GM03348 (cell line): ENCODE data around the gene HOXA2.

ENCODE experiments used
- DNase-seq: peaks from one replicate; pipeline ENCODE4 v3.0.0; 2012; ENCODE audit warnings: low spot score

The HOXA2 gene

DNA sequence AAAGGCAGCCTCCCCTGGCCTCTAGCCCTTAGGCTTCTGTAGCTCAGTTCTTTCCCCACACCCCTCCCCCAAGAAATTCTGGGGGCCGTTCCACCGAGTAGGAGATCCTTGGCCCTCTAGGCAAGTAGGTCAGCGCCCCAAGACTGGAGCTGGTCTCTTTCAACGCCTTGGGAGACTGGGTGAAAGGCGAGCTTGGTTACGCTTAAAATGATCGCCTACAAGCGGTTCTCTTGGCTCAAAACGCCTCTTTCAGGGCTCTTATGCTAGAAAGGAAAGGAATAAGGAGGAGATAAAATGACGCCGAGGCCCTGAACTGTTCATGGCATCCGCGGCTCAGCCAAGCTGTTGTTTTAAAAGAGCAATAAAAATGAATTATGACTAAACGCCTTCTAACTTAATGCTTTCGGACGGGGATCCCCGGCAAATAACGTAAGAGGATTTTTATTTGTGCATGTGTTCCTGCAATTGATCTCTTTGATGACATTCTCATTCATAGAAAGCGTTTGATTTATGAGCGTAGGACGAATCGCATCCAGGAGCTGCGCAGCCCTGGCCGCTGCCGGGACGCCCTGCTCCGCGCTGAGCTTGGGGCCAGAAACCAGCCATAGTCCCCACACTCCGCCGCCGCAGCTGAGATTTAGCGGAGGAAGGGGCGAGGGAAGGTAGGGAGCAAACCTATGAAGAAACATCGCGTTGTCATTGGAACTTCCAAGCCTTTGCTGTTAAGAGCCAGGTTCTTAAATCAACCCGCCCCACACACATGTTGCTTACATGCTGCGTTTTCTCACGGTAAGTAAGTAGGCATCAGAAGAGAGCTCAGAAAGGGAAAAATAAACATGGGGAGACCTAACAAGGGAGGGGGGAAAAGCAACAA, 3.7 kb downstream of the HOXA2 start:
- peak; percentile 61 for DNase-seq

DNA sequence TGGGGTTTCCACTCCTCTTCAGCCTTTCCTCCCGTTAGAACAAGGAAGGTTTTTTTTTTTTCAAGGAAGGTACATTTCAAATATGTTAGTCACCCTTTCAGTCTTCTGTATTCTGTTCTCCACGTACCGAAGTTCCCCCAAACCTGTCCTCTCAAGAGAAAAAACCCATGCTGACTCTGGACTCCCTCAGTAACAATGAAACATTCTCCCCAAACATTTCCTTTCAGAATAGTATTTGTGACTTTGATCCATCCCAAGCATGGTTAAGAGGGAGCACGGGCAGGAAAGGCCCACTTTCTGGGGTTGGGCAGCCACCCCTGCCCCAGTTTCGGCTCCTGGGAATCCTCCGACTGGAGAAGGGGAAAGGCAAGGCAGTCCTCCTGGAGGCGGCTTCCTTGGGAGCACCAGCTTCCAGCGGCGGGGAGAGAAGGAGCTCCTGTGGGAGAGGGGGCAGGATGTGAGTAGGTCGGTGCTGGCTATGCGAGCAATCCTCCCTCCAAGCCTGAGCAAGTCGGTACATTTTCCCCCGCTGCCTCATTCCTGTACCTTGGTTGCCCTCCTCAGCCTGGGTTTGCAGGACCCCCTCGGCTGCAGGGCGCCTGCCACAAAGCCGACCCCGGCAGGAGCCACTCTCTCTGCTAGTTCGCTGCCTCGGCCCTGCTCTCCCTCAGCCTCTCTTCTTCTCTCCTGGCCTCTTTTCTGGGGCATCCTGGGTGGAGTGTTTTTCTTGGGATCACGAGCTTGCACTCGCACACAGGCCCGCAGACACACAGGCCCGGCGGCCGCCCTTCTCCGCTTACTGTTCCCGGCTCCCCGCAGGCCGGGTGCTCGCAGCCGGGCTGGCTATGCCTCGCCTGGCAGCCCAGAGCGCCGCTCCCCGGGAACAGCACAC, 4.6 kb downstream of the HOXA2 start:
- peak; percentile 77 for DNase-seq

DNA sequence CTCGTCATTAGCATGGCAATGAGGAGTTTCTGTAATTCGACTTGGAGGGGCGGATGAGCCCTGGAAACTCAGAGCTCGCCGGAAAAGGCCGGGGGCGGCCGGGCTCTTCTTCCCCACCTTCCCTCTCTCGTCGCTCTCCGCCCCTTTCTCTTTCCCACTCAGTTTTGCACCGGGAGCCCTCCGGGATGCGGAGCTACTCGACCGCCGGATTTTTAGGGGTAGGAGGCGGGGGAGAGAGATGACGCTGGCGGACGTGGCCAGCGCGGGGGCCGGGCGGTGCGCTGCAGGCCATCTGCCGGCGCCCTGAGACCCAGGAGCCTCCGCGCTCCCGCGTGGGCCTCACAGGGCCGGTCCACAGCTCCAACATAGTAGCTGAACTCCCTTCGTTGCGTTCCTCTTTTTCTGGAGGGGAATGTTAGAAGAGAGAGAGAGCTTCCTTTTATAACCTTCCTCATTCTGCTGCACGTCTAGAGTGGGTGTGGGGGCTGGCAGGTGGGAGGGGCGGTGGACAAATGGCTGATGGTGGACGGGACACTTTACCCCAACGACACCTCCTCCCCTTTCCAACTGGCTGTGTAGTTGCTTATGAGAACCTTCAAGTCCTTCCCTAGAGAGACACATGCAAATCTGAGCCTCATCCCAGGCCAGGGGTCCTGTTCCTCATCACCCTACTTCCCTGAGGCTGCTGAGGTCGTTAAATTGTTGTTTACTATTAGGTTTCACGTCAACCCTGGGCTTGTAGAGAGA, 5.5 kb downstream of the HOXA2 start:
- DNase-seq = peak; percentile 84

DNA sequence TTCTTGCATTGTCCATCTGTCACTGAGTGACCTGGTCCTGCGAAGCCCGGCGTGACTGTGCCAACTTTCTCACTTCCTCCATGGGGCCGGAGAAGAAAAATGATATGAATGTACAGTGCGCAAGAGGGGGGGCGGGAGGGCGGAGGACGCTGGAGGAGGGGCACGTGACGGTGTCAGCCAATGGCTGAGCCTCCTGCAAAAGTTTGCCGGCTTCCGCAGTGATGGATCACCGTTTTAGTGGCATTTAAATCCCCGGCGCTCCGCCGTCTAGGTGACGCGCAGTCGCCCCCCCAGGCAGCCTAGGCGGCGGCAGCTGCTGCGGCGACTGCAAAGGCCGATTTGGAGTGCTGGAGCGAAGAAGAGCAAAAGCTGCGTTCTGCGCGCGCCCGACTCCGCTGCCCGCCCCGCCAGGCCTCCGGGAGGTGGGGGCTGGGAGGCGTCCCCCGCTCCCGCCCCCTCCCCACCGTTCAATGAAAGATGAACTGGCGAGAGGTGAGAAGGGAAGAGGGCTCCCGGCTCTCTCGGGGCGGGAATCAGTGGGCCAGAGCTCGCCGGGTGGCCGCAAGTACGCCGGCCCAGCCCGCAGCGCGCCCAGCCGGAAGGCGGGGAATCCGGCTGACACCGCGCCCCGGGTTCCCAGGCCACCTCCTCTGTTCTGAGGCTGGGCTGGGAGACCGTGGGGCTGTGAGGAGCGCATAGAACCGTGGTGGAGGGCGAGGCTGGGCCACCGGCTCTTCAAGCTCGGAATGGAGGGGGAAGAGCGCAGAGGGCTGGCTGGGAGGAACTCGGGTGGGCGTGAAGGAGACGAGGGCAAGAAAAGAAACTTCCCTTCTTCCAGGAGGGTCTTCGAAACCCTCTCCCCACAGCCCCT, 6.4 kb downstream of the HOXA2 start, which contains the start of gene HOXA1:
Gene HOXA1 (minus strand): TSS at position 104 of the 871 bp plus-strand sequence. CDS start 88 bp downstream, at position 16.
- peak; percentile 98 for DNase-seq

DNA sequence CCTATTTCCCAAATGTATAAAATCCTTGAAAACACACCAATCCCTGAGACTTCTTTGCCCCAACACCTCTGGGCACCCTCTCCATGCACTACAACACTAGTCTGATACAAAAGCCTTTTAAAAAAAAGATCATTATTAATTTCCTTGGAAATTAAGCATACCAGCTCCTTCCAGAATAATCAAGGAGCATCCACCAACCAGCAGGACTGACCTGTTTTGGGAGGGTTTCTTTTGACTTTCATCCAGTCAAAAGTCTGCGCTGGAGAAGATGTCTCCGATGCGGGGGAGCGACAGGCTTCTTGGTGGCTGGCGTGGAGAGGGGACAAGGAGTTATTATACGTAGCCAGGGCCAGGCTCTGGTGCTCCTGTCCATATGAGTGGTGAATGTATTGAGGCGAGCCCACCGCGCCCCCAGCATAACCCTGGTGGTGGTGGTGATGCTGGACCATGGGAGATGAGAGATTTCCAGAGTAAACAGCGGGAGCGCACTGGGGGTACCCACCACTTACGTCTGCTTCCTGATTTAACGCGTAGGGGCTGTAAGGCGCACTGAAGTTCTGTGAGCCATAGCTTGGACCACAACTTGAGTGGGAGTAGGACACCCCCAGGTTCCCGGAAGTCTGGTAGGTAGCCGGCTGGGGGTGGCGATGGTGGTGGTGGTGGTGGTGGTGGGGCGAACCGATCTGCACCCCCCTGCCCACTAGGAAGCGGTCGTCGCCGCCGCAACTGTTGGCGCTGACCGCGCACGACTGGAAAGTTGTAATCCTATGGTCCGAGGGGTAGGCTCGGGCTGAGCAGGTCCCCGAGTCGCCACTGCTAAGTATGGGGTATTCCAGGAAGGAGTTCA, 7.2 kb downstream of the HOXA2 start:
- DNase-seq = no peak

DNA sequence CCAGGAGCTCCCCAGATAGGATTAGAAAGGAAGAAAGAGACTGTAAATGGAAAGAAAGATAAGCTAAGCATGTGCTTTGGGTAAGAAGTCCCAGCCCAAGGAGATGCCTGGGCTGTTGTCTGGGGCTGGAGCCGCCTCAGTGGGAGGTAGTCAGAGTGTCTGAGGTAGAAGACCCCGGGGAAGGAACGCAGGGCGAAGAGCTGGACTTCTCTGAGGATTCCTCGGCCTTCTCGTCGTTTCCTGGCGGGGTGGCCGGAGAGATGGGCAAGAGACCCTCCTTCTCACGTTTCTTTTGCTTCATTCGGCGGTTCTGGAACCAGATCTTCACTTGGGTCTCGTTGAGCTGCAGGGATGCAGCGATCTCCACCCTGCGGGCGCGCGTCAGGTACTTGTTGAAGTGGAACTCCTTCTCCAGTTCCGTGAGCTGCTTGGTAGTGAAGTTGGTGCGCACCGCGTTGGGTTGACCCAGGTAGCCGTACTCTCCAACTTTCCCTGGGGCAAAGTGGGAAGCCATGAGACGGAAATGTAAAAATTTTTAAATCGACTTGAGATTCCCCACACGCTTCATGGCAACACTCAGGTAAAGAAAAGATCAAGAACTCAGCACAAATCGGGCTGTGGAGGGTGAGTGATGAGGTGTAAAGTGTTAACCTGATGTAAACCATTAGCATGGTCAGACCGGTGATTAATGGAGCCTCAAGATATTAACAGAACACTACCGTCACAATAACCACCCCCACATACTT, 8.0 kb downstream of the HOXA2 start:
- no peak for DNase-seq

DNA sequence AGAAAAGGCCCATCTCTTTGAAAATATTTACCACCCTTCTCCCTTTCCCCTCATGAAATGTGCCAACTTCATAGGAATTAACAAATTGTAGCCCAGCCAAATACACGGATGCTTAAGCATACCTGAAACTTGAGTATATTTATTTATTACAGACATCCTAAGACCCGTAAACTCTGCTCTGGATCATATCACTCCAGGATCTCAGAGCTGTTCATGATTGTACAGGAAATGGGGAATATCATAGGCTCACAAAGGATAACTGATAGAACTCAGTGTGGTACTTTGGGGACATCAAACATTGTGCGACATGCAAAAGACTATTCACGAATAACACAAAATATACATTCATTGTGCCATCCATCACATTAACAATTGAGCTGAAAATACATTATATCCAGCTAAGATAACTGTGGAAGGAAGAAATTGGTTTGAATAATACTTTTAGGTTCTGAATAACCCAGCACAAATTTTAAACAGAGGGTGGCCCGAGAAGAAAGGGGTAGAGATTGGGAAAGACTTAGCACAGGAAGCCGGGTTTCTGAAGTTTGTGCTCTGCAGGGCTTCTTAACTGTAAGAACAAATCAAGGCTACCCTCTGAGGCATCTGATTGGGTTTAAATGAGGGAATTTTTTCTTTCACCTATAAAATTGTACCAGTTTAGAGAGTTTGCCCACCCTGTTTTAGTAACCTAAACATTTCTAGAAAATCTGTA, 9.1 kb downstream of the HOXA2 start:
- no peak for DNase-seq

DNA sequence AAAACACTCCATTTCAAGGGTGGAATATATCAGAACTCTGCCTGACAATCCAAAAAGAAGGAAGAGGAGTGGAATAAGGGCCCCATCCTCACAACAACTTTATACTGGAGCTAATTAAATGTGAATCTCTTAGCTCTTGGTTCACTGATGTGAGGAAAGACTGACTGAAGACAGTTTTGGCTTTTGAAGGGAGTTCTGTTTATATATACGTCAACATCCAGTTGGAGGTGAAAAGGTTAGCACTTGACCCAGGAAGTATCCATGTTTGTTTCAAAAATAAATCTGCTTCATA, 9.7 kb downstream of the HOXA2 start:
- DNase-seq = no peak

DNA sequence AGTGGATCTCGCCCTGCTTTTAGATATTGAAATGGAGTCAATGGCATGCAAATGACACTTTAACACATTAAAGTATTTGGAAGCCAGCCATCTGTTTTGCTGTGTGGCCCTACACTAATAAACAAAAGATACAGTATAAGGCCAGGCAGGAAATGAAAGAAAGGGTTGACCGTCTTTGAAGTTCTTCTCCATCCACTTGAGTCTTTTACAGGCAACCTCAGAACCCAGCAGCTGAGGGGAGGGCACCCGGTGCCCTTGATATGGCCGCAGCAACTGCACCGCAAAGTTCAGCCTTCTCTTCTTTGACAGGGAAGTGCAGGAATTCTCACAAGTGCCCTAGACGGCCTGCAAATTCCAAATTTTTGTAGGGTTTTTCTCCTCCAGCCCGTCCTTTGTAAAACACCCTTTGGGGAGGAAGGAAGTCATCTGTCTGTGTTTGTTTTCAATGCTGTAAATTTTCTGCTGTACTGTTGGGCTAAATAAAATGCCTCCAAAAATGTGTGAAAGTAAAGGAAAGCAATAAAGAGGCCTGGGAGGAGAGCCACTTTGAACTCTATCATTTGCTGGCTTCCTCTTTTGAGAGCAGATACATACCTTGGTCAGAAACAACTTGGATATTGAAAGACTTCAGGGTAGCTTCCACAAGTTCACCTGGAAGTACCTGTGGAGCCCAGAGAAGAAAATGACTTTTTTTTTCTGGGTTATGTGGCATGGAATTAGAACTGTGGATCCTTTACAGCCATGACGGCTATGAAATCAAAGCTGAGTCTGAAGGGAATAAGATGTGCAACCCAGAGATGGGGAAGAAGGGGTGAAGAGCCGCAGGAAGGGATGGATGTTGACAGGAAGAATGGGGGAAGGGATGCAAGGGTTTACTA, 10.3 kb downstream of the HOXA2 start:
- no peak for DNase-seq

DNA sequence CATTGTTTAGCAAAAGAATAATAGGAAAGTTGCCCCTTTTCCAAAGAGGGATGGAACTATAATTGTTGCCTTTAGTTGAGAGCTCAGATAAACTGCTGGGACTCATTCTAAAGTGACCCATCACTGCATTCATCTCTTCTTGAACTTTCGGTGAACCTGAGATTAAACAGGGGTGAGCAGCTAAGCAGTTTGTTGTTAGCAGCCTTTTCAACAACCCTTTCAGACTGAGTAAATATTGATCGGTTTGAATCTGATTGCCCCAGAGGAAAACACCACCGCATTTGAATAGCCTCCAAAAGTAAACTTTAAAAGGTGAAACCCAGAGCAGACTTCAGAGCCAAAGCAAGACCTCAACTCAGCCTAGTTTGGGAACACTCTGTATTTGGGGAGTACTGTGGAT, 11.4 kb downstream of the HOXA2 start:
- DNase-seq = no peak

DNA sequence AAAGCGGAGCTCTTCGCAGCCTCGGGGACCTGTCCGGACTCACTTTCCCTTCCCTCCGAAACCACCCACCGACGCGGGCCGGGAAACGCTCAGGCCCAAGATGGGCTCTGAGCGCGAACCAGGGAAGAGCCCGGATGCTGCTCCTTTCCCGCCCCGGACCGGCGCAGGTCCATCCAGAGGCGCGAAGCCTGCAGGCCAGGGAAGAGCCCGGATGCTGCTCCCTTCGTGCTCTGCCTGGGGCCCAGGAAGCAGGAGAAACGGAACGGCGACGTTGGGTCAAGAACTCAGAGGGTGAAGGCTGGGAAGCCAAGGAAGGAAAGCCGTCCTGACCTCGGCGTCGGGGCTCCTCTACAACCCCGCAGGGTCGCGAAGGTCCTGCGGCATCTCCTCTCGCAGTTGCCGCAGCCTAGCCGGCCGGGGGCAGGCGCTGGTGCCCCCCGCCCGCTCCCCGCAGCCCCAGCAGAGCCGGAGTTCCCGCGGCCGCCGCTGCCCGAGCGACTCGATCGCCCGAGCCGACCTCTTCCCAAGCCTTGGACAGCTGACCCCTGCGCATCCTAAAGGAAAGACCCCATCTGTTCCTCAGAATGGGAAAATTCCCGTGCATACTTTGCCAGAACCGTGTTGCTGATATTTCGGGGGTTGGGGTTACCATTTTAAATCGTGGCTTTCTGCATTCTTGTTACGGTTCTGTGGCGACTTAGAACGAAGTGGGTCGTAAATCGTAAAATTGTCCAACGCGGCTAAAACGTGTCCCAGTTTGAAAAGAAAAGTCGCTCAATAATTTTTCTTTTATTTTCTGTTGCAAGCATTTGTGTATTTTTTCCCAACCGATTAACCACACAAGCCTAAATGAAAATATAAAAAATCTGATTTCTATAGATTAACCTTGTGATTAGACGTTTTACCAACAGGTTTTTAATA, 14.2 kb downstream of the HOXA2 start:
- DNase-seq = no peak

DNA sequence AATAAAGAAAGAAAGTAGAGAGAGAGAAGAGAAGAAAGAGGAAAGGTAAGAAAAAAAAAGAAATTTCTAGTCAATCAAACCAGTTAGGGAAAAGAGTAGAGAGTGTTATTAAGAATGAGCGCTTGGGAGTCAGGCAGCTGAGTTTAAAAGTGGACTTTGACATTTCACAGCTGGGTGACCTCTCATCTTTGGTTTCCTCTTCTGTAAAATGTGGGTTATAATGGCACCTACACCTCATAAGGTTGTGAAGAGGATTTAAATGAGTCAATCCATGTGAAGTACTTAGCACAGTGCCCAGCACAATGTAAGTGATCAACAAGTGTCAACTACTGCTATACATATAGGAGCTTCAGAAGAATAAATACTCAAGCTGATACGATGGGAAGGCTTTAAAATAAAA, 18.8 kb downstream of the HOXA2 start:
- no peak for DNase-seq

DNA sequence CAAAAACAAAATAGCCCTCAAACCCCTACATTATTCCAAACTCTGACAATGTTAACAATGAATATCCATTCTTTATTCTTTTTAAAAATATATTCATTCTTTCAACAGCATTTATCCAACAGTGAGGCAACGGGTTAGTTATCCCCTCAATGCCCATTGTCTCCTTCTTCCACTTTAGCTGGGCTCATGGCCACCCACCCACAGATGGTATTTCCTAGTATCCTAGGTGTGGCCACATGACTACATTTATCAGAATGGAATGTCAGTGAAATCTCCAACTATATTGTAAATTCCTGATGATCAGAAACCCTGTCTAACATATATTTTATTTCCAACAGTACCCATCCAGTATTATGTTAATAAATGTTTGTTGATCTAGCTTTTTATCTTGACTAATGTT, 20.3 kb downstream of the HOXA2 start:
- DNase-seq = peak; percentile 50

DNA sequence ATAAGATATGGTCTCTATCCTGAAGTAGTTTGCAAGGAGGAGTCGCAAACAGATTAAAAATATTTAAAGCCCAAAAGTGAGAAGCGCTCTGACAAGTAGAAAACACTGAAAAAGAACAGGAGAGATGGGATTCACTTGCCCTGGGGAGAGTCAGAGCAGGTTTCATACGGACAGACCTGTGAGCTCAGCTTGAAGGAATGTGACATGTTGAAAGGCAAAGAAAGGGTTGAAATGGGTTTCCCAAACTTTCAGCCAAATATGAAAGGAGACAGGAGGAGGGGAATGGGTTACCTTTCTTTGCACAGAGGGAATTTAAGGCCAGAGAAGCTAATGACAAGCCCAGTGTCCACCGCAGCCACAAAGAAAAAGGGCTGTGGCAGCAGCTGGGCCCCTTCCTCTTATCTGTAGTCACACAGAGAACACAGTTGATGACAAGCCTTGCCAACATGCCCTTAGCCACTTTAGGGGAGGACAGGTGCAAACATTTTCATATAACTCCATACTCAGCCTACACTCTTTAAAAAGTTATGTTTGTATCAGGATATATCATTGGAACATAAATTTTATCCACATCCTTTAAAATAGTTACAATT, 21.5 kb downstream of the HOXA2 start:
- DNase-seq = peak; percentile 31

DNA sequence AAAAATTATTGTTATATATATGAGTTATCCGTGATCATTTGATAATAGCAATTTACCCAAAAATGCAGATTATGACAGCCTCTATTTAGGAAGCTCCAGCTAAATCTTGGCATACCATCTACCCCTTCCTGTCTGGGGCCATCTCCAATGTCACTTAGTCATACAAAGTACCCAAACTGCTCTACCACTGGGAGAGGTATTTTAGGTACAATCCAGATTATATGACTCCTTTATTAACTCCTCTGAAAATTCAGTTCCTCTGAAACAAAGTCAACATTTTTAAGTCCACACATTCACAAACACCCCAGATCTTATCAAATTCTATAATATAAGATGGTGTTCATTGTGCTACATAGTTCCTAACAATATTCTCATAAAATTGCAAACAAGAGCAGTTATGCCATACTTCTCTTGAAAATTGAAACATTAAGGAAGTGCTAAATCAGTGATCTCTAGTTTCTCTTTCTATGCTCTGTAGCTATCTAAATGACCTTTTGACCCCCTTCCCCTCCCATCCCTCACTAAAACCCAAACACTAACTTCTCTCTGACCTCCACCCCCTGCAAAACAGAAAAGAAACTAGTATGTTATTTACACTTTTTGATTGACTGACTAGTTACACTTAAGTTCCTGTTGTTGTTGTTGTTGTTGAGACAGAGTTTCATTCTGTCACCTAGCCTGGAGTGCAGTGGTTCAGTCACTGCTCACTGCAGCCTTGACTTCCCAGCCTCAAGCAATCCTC, 23.1 kb downstream of the HOXA2 start:
- DNase-seq = no peak
